T-cell (primary cell): Measurements from ENCODE around the gene AP1S1. TPM values are rescaled to one million over a fixed set of nuclear protein-coding genes. Genes with fewer than 3 reads are reported as not detected.
A peak's percentile ranks its signal among the peaks of the same experiment; 100 is the strongest.
"Not testable (repeated sequence)": the region's sequence is repeated elsewhere in the genome, so short reads cannot be mapped to it uniquely, and the experiment has no call there.

Experiments used
- ATAC-seq, 4 experiments: fragments of 200-7000 bp in 3 of 4; fragments of 150-1000 bp in 1 of 4; cut with Tn5 transposase; replicated peaks in 1 of 4; 1 replicate in 3 of 4; 2 replicates in 1 of 4; pipeline ENCODE4 v1.10.0; 2021; ENCODE audit warnings: moderate library complexity in 3 of 4, mild to moderate bottlenecking in 2 of 4, moderate number of reproducible peaks in 1 of 4
- CTCF ChIA-PET, 2 donors: fragments of 300-600 bp; sonication (Branson Sonifier 250); formaldehyde crosslinking; loops; one replicate each; lab custom pipeline; 2022; ENCODE audit warnings: antibody characterized with exemption in 2 of 2; lab: Charles Lee
- POLR2A ChIA-PET, 2 donors: fragments of 300-600 bp; sonication (Branson Sonifier 250); formaldehyde crosslinking; loops; one replicate each; lab custom pipeline; 2022; ENCODE audit warnings: antibody characterized with exemption in 2 of 2; lab: Charles Lee
- DNase-seq, 35 experiments: peaks; one replicate each; pipeline versions ENCODE4 v3.0.0 to v3.0.0-alpha.2; 2013 to 2023
- H3K27ac ChIP-seq: one replicate; pipeline ENCODE4 v1.5.1; 2013; ENCODE audit warnings: low read length
- H3K27me3 ChIP-seq, 2 experiments: replicated peaks in 1 of 2; 1 replicate in 1 of 2; 2 replicates in 1 of 2; pipeline versions ENCODE4 v1.6.1 to v1.7.0; 2013; ENCODE audit warnings: low read length in 1 of 2, mixed read lengths in 1 of 2; ENCODE audit not compliant: control insufficient read depth in 2 of 2, insufficient read depth in 2 of 2; ENCODE audit errors: extremely low read depth in 1 of 2
- H3K36me3 ChIP-seq, 2 donors: 1 replicate in 1 of 2; 2 replicates in 1 of 2; pipeline versions ENCODE4 v1.6.1 to v1.7.0; 2013; ENCODE audit warnings: low read length in 1 of 2; ENCODE audit not compliant: control insufficient read depth in 2 of 2, insufficient read depth in 1 of 2; ENCODE audit errors: extremely low read depth in 1 of 2
- H3K4me1 ChIP-seq, 2 experiments: 1 replicate in 1 of 2; 2 replicates in 1 of 2; pipeline versions ENCODE4 v1.6.1 to v1.7.0; 2013; ENCODE audit warnings: low read length in 2 of 2, mixed read lengths in 1 of 2; ENCODE audit not compliant: insufficient read depth in 2 of 2, control insufficient read depth in 1 of 2; ENCODE audit errors: extremely low read depth in 1 of 2
- H3K4me3 ChIP-seq, 2 donors: 1 replicate in 1 of 2; 2 replicates in 1 of 2; pipeline versions ENCODE4 v1.5.1 to v1.7.0; 2013; ENCODE audit warnings: mild to moderate bottlenecking in 2 of 2, low read length in 1 of 2, moderate library complexity in 1 of 2; ENCODE audit not compliant: control insufficient read depth in 1 of 2; ENCODE audit errors: extremely low read depth in 1 of 2
- H3K9me3 ChIP-seq: 2 replicates; pipeline ENCODE4 v1.7.0; 2013
- H3K27ac Mint-ChIP-seq, 2 donors: one replicate each; pipeline ENCODE4 v1.8.0; 2020 to 2021; ENCODE audit warnings: mild to moderate bottlenecking in 2 of 2, mixed read lengths in 2 of 2
- H3K27me3 Mint-ChIP-seq, 2 donors: one replicate each; pipeline ENCODE4 v1.8.0; 2021 to 2022; ENCODE audit warnings: mixed read lengths in 2 of 2
- H3K36me3 Mint-ChIP-seq: one replicate; pipeline ENCODE4 v1.8.0; 2021; ENCODE audit warnings: mixed read lengths
- H3K4me1 Mint-ChIP-seq, 3 donors: one replicate each; pipeline ENCODE4 v1.8.0; 2020 to 2022; ENCODE audit warnings: mixed read lengths in 3 of 3, mild to moderate bottlenecking in 1 of 3
- H3K4me3 Mint-ChIP-seq, 3 donors: one replicate each; pipeline ENCODE4 v1.8.0; 2020 to 2022; ENCODE audit warnings: mild to moderate bottlenecking in 3 of 3, mixed read lengths in 3 of 3, moderate library complexity in 3 of 3
- H3K9me3 Mint-ChIP-seq, 3 donors: one replicate each; pipeline ENCODE4 v1.8.0; 2020 to 2022; ENCODE audit warnings: mixed read lengths in 3 of 3
- WGBS: methylation state at CpG from one replicate; pipeline ENCODE4 v1.1.5; 2013; ENCODE audit warnings: missing lambda C conversion rate; ENCODE audit not compliant: insufficient coverage; 5-methylcytosine and 5-hydroxymethylcytosine counted together
- total RNA-seq, 35 experiments: library from RNA in 6 of 35; stranded (reverse) in 6 of 35; fragments of 120-200 nt in 1 of 35; gene quantifications; one replicate each; pipeline versions ENCODE4 v1.2.1 to v1.2.4 and lab custom pipeline; 2013 to 2026

AP1S1 gene
- total RNA-seq, 5 donors from 2014 or later (not counting 1 experiment from before 2014, with no cell fraction given): 8.1 to 16.7 (median 14.4) TPM

- CTCF ChIA-PET: no interaction called here
- ATAC-seq (no peak), DNase-seq (no peak)
- H3K4me1 Mint-ChIP-seq: no peaks in the 10 kb centered on the region
- Histone ChIP-seq H3K9me3 (no peaks in the 10 kb centered on the region), H3K27me3 (peaks cover 0 to 40% of the 10 kb centered on the region in 2 experiments), H3K36me3 (no peaks in the 10 kb centered on the region), H3K4me1 (no peaks in the 10 kb centered on the region), H3K27ac (no peak overlapping the region), H3K4me3 (no peak overlapping the region)
- H3K27ac Mint-ChIP-seq: no peak overlapping the region
- peaks cover 0 to 22% of the 10 kb centered on the region in 2 donors for H3K27me3 Mint-ChIP-seq
- no peaks in the 10 kb centered on the region for H3K36me3 Mint-ChIP-seq
- no peaks in the 10 kb centered on the region for H3K9me3 Mint-ChIP-seq
- no peak overlapping the region for H3K4me3 Mint-ChIP-seq
- 63% methylated on average over 3 of the region's 3 CpGs for WGBS
- POLR2A ChIA-PET: interaction anchor here in 1 of 2 donors (0.6 kb wide), 1 partner anchor 167 kb away, joined by 3 read pairs; no protein-coding TSS in a partner anchor
These were observed 39.1 kb upstream of the AP1S1 start for GRCh38 chr7:101115215-101115614.

GRCh38 chr7:101116898-101117297 lies 37.4 kb upstream of the AP1S1 start:
- no peak overlapping the region for H3K27ac ChIP-seq
- no peaks in the 10 kb centered on the region for H3K9me3 ChIP-seq
- WGBS: 90% methylated on average over 4 of the region's 10 CpGs
- no peak for ATAC-seq
- POLR2A ChIA-PET: no interaction called here
- Mint-ChIP-seq H3K9me3 (no peaks in the 10 kb centered on the region), H3K27me3 (peaks cover 5 to 30% of the 10 kb centered on the region in 2 donors), H3K4me3 (no peak overlapping the region), H3K27ac (no peak overlapping the region), H3K4me1 (peaks cover 1 to 3% (median 1%) of the 10 kb centered on the region in 3 donors), H3K36me3 (no peaks in the 10 kb centered on the region)
- no peak overlapping the region for H3K4me3 ChIP-seq
- peaks cover 0 to 54% of the 10 kb centered on the region in 2 experiments for H3K27me3 ChIP-seq
- no peaks in the 10 kb centered on the region for H3K4me1 ChIP-seq
- DNase-seq: no peak
- CTCF ChIA-PET: no interaction called here
- no peaks in the 10 kb centered on the region for H3K36me3 ChIP-seq

GRCh38 chr7:101118856-101119255 lies 35.4 kb upstream of the AP1S1 start:
- DNase-seq (no peak), ATAC-seq (no peak)
- Mint-ChIP-seq H3K36me3 (no peaks in the 10 kb centered on the region), H3K27ac (no peak overlapping the region), H3K4me1 (peaks cover 6 to 9% (median 8%) of the 10 kb centered on the region in 3 donors), H3K9me3 (no peaks in the 10 kb centered on the region), H3K27me3 (peaks cover 17 to 47% of the 10 kb centered on the region in 2 donors), H3K4me3 (no peak overlapping the region)
- ChIA-PET CTCF (interaction anchor here in 1 of 2 donors (0.7 kb wide), 1 partner anchor 481 kb away, joined by 11 read pairs; no protein-coding TSS in a partner anchor), POLR2A (interaction anchor here in 1 of 2 donors (0.6 kb wide), 1 partner anchor 38 kb away, joined by 3 read pairs; no protein-coding TSS in a partner anchor)
- Histone ChIP-seq H3K4me1 (no peaks in the 10 kb centered on the region), H3K36me3 (no peaks in the 10 kb centered on the region), H3K9me3 (no peaks in the 10 kb centered on the region), H3K4me3 (no peak overlapping the region), H3K27me3 (peaks cover 2 to 72% of the 10 kb centered on the region in 2 experiments), H3K27ac (no peak overlapping the region)
- 80% methylated on average over 1 of the region's 3 CpGs for WGBS

GRCh38 chr7:101119876-101120275 lies 34.4 kb upstream of the AP1S1 start:
- POLR2A ChIA-PET: interaction anchor here in 1 of 2 donors (0.6 kb wide), 1 partner anchor 27 kb away, joined by 4 read pairs; no protein-coding TSS in a partner anchor

GRCh38 chr7:101120315-101120714 lies 34.0 kb upstream of the AP1S1 start:
- H3K9me3 ChIP-seq: no peaks in the 10 kb centered on the region
- ATAC-seq (no peak), DNase-seq (no peak)
- H3K4me1 ChIP-seq: peaks cover 3 to 5% of the 10 kb centered on the region in 2 experiments
- Mint-ChIP-seq H3K9me3 (no peaks in the 10 kb centered on the region), H3K27ac (no peak overlapping the region), H3K36me3 (no peaks in the 10 kb centered on the region), H3K27me3 (peaks cover 27 to 57% of the 10 kb centered on the region in 2 donors), H3K4me3 (no peak overlapping the region), H3K4me1 (peaks cover 14 to 19% (median 16%) of the 10 kb centered on the region in 3 donors)
- no peak overlapping the region for H3K4me3 ChIP-seq
- no peak overlapping the region for H3K27ac ChIP-seq
- ChIA-PET POLR2A (interaction anchor here in 1 of 2 donors (0.6 kb wide), 1 partner anchor 27 kb away, joined by 4 read pairs; no protein-coding TSS in a partner anchor), CTCF (interaction anchor here in 1 of 2 donors (1.0 kb wide), 1 partner anchor 72 kb away, joined by 3 read pairs; no protein-coding TSS in a partner anchor)
- H3K36me3 ChIP-seq: no peaks in the 10 kb centered on the region
- peaks cover 2 to 78% of the 10 kb centered on the region in 2 experiments for H3K27me3 ChIP-seq
- no CpG with 5 or more reads among the region's 4 CpGs for WGBS

More at GRCh38 chr7:101119876-101120275, 34.4 kb upstream of the AP1S1 start:
- CTCF ChIA-PET: interaction anchor here in 1 of 2 donors (1.0 kb wide), 1 partner anchor 73 kb away, joined by 3 read pairs; no protein-coding TSS in a partner anchor
- no peaks in the 10 kb centered on the region for H3K36me3 Mint-ChIP-seq
- no peak overlapping the region for H3K27ac Mint-ChIP-seq
- Histone ChIP-seq H3K4me3 (no peak overlapping the region), H3K9me3 (no peaks in the 10 kb centered on the region), H3K36me3 (no peaks in the 10 kb centered on the region), H3K27me3 (peaks cover 2 to 75% of the 10 kb centered on the region in 2 experiments), H3K27ac (no peak overlapping the region), H3K4me1 (peaks cover 3 to 4% of the 10 kb centered on the region in 2 experiments)
- H3K4me1 Mint-ChIP-seq: peaks cover 12 to 14% (median 14%) of the 10 kb centered on the region in 3 donors
- H3K27me3 Mint-ChIP-seq: peaks cover 22 to 53% of the 10 kb centered on the region in 2 donors
- no peaks in the 10 kb centered on the region for H3K9me3 Mint-ChIP-seq
- DNase-seq (no peak), ATAC-seq (no peak)
- no peak overlapping the region for H3K4me3 Mint-ChIP-seq
- 48% methylated on average over 7 of the region's 10 CpGs for WGBS

- H3K36me3 Mint-ChIP-seq, H3K9me3 Mint-ChIP-seq, POLR2A ChIA-PET, H3K4me3 ChIP-seq, CTCF ChIA-PET, H3K36me3 ChIP-seq, ATAC-seq, DNase-seq, H3K27ac ChIP-seq, H3K9me3 ChIP-seq, H3K27ac Mint-ChIP-seq: not testable (repeated sequence)
- Mint-ChIP-seq H3K27me3 (peaks cover 36 to 63% of the 10 kb centered on the region in 2 donors), H3K4me1 (peaks cover 24 to 31% (median 26%) of the 10 kb centered on the region in 3 donors), H3K4me3 (peak overlapping the region in 1 of 3 donors; percentile 58)
- WGBS: 100% methylated on average over 3 of the region's 9 CpGs
- Histone ChIP-seq H3K4me1 (peaks cover 3 to 13% of the 10 kb centered on the region in 2 experiments), H3K27me3 (peaks cover 2 to 84% of the 10 kb centered on the region in 2 experiments)
These were observed 32.7 kb upstream of the AP1S1 start for GRCh38 chr7:101121631-101121990.
